Astrocyte (in vitro differentiated cells and primary cell): ENCODE data around the gene IL4R.

Experiments
- CTCF ChIP-seq: IDR thresholded peaks from 2 replicates; pipeline ENCODE4 v1.5.1; 2011; ENCODE audit warnings: low read depth, mild to moderate bottlenecking, inconsistent platforms, low read length, moderate library complexity; ENCODE audit not compliant: insufficient read depth
- EZH2 ChIP-seq: IDR thresholded peaks from 2 replicates; pipeline ENCODE4 v1.6.1; 2012; ENCODE audit warnings: mild to moderate bottlenecking, low read length, inconsistent platforms; ENCODE audit not compliant: insufficient read depth

GRCh38 chr16:27369806-27370205 lies 56.0 kb downstream of the IL4R start:
- no peak for TF ChIP-seq CTCF
- no peak for TF ChIP-seq EZH2
